GM19372 (cell line): ENCODE results near the gene ENPP4.
"Not testable (repeated sequence)": the region's sequence is repeated elsewhere in the genome, so short reads cannot be mapped to it uniquely, and the experiment has no call there.

Experiments used
- ATAC-seq: cut with Tn5 transposase; IDR thresholded peaks from one replicate; pipeline ENCODE4 v1.9.1; 2021; ENCODE audit warnings: mild to moderate bottlenecking, low read depth, moderate library complexity; ENCODE audit not compliant: unreplicated experiment

Gene ENPP4

DNA sequence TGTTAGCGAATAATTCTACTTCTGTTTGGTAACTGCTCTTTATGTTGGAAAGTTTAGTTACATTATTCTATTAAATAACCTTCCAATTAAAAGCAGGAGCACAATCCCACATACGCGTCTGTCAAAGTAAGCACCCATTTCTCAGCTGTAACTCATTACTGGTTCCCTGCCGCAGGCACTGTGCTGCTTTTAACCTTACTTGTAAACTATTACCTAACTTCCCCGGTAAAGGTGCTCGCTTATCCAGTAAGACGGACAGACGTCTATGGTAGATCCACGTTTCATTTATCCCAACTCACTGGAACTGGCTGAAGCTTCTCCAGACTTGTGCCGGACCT, 529 bp upstream of the ENPP4 start:
- peak; percentile 5 for ATAC-seq

- no peak for ATAC-seq
Measured at GRCh38 chr6:46130666-46131065, 877 bp downstream of the ENPP4 start.

DNA sequence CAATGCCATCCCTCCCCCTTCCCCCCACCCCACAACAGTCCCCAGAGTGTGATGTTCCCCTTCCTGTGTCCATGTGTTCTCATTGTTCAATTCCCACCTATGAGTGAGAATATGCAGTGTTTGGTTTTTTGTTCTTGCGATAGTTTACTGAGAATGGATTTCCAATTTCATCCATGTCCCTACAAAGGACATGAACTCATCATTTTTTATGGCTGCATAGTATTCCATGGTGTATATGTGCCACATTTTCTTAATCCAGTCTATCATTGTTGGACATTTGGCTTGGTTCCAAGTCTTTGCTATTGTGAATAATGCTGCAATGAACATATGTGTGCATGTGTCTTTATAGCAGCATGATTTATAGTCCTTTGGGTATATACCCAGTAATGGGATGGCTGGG, 1.5 kb downstream of the ENPP4 start:
- not testable (repeated sequence) for ATAC-seq

GRCh38 chr6:46134216-46134615, 4.4 kb downstream of the ENPP4 start:
- no peak for ATAC-seq

GRCh38 chr6:46135176-46135575, 5.4 kb downstream of the ENPP4 start:
- ATAC-seq: no peak

- ATAC-seq: no peak
Measured at GRCh38 chr6:46136831-46137230, 7.0 kb downstream of the ENPP4 start.

DNA sequence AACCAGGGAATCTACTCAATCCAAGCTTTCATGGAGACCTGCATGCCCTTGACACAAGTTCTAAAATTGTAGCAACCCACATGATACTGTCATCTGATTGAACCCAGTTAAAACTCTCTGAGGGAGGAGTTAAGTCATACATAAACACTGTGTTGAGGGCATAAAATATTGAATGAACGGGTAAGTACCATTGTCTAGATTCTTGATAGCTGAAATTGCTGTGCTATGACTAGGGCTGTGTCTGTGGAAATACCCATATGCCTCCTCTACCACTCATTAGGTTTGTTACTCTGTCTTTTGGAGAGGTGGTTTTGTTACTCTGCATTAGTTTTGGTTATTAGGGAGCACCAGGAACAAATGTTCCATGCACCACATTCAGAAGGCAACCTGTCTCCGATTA, 7.6 kb downstream of the ENPP4 start:
- ATAC-seq: no peak

GRCh38 chr6:46138281-46138680, 8.5 kb downstream of the ENPP4 start:
- peak; percentile 81 for ATAC-seq

DNA sequence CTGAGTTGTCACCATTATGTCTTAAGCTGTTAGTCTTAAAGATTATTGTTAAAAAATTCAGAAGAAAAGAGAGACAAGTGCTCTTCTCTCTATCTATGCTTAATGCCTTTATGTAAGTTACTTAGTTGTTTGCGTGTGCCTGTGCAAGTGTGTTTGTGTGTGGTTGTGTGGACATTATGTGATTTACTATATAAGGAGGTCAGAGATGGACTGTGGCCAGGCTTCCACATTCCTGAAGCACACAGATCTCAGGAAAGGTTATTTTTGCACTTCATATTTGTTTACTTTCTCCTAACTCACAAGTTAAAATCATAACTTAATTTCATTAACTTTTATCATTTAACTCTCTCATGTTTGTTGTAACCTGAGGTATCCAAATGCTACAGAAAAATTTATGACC, 14.5 kb downstream of the ENPP4 start:
- no peak for ATAC-seq

DNA sequence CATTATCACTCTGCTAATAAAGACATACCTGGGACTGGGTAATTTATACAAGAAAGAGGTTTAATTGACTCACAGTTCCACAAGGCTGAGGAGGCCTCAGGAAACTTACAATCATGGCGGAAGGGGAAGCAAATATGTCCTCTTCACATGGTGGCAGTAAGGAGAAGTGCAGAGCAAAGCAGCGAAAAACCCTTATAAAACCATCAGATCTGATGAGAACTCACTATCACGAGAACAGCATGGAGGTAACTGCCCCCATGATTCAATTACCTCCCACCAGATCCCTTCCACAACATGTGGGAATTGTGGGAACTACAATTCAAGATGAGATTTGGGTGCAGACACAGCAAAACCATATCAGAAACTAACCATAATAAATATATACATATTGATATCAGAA, 19.3 kb downstream of the ENPP4 start:
- not testable (repeated sequence) for ATAC-seq

DNA sequence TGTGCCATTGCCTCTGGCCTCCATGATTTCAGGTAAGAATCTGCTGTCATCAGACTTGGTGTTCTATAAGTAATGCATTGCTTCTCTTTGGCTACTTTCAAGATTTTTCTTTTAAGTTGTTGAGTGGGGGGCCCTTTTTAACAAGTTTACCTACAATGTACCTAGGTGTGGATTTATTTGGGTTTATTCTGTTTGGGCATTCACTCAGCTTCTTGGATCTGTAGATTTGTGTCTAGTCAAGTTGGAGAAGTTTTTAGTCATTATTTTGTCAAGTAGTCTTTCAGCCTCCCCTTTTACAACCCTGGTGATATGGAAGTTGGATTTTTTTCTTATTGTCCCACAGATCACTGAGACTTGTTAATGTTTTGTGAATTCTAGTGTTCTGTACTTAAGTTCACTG, 26.9 kb downstream of the ENPP4 start:
- no peak for ATAC-seq

DNA sequence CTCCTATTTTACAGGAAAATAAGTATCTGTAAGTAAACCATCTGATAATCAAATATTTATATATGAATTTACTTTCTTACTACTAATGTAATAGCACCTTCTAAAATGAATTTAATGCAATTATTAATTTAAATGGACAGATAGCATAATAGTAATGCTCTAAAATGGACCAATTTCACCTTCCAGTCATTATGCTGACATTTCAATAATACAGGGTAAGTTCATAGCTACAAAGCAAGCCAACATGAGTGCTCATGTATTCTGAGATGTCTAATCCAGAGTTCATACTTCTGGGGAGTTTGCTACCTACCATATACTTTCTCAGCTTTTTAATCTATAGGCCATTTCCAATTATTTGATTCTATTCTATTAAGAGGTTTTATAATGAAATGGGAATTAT, 29.4 kb downstream of the ENPP4 start:
- no peak for ATAC-seq

GRCh38 chr6:46160102-46160501, 30.3 kb downstream of the ENPP4 start:
- no peak for ATAC-seq

- ATAC-seq: peak; percentile 92
Measured at GRCh38 chr6:46170357-46171289, 40.8 kb downstream of the ENPP4 start, which contains the start of gene ENPP5. Gene ENPP5, minus strand, starts transcription at chr6:46170980. Its CDS starts 2,718 bp downstream, at chr6:46168262.

DNA sequence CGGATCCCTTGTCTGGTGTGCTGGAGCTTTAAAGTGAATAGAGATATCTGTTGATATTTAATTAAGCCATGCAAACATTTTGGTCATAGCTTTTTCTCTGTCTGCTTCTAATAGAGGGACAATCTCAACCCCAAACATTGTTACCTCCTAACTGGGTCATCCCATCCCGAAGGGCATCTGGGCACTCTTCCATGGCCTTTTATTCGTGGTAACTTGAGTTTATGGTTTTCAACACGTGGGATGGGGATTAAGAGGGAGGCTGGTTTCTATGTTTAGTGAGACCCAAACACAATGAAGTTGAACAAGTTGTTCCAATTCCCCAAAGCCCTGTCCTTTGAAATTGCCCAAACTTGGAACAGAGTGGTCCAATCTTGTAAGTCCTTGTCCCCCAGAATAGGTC, 42.4 kb downstream of the ENPP4 start:
- no peak for ATAC-seq

DNA sequence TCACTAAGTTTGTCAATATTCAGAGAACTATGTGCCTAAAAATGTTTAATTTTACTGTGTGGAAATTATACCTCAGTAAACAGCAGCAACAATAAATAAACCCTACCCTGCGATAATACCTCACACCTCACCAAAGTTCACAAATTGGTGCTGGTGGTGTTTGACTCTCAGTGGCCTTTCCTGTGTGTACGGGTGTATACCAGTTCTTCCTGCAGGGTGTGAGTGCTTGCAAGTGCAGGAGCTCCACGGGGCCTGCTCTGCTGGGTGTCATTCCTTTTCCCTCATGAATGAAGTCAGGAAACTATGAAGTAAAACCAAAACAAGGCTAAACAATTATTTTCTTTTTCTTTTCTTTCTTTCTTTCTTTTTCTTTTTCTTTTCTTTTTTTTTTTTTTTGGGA, 45.1 kb downstream of the ENPP4 start:
- no peak for ATAC-seq

DNA sequence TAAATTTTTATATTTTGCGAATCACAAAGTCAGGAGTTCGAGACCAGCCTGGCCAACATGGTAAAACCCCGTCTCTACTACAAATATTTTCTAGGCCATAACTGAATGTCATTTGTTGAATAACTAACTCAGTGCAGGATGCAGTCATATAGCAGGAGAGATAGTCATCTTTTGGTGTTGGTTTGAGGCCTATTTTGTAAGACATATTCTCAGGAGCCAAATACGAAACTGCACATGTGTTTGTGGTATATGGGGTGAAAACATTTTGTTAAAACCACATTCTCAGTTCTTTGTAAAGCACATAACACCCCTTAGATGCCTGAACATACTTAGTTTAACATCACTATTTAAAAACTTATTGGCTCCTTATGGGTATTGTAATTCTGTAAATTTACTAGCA, 45.7 kb downstream of the ENPP4 start:
- peak; percentile 62 for ATAC-seq

DNA sequence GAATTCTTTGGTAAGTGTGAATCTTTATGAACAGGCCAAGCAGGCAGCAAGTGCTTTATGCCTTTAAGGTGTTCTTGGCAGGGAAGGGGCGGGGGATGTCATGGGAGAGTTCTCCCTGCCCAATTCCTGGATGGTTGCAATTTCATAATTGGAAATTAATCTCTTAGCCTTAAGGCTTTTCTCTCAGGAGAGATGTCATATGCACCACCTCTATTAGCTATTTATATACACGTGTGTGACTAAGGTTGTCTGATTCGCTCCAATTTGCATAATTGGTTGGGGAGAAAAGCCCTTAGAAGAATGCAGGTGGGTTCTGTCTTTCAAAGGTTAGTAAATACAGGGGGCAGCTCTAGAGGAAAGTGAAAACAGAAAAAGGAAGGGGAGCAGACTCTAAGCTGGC, 46.2 kb downstream of the ENPP4 start:
- ATAC-seq: no peak

- no peak for ATAC-seq
Measured at GRCh38 chr6:46184114-46184513, 54.3 kb downstream of the ENPP4 start.

- no peak for ATAC-seq
Measured at GRCh38 chr6:46186583-46186982, 56.8 kb downstream of the ENPP4 start.

GRCh38 chr6:46189726-46190125, 59.9 kb downstream of the ENPP4 start:
- no peak for ATAC-seq

- ATAC-seq: no peak
Measured at GRCh38 chr6:46190889-46191288, 61.1 kb downstream of the ENPP4 start.
